HL-60 (cell line): ENCODE data around the gene ATP13A3.

Source experiments
- DNase-seq, 2 experiments: peaks; one replicate each; pipeline ENCODE4 v3.0.0-alpha.2; 2010 to 2020; ENCODE audit warnings: low read depth in 1 of 2, low spot score in 1 of 2
- H3K27ac ChIP-seq: fragments of 250-450 bp; sonication (Bioruptor Pico); replicated peaks from 2 replicates; pipeline ENCODE4 v1.5.1; 2020; ENCODE audit warnings: mild to moderate bottlenecking, moderate library complexity
- H3K27me3 ChIP-seq: fragments of 250-450 bp; sonication (Bioruptor Pico); 2 replicates; pipeline ENCODE4 v1.5.1; 2021; ENCODE audit warnings: mild to moderate bottlenecking, moderate library complexity; ENCODE audit not compliant: insufficient read depth, poor library complexity, severe bottlenecking
- H3K4me3 ChIP-seq: replicated peaks from 2 replicates; pipeline ENCODE4 v1.5.1; 2011; ENCODE audit warnings: mild to moderate bottlenecking, control low read depth, low read length; ENCODE audit not compliant: insufficient read depth
- GABPA ChIP-seq: IDR thresholded peaks from 2 replicates; pipeline ENCODE4 v1.6.1; 2012; ENCODE audit warnings: low read depth
- POLR2AphosphoS5 ChIP-seq: IDR thresholded peaks from 2 replicates; pipeline ENCODE4 v1.6.1; 2012; ENCODE audit warnings: low read depth
- REST ChIP-seq: IDR thresholded peaks from 2 replicates; pipeline ENCODE4 v1.6.1; 2012; ENCODE audit warnings: low read depth; ENCODE audit not compliant: insufficient replicate concordance
- SPI1 ChIP-seq: IDR thresholded peaks from 2 replicates; pipeline ENCODE4 v1.6.1; 2012; ENCODE audit warnings: low read depth, mild to moderate bottlenecking, borderline replicate concordance
- TF ChIP-seq, protein P1 (sequence below): IDR thresholded peaks from one replicate; pipeline ENCODE4 v1.5.1; 2011; ENCODE audit warnings: low read length, control low read depth, inconsistent platforms; ENCODE audit not compliant: insufficient read depth

Gene ATP13A3

GRCh38 chr3:194384569-194385001 is 102.2 kb downstream of the ATP13A3 start:
- no peak overlapping the region for H3K4me3 ChIP-seq
- TF ChIP-seq REST (no peak), SPI1 (no peak), GABPA (no peak), POLR2AphosphoS5 (no peak)
- TF ChIP-seq, protein P1, sequence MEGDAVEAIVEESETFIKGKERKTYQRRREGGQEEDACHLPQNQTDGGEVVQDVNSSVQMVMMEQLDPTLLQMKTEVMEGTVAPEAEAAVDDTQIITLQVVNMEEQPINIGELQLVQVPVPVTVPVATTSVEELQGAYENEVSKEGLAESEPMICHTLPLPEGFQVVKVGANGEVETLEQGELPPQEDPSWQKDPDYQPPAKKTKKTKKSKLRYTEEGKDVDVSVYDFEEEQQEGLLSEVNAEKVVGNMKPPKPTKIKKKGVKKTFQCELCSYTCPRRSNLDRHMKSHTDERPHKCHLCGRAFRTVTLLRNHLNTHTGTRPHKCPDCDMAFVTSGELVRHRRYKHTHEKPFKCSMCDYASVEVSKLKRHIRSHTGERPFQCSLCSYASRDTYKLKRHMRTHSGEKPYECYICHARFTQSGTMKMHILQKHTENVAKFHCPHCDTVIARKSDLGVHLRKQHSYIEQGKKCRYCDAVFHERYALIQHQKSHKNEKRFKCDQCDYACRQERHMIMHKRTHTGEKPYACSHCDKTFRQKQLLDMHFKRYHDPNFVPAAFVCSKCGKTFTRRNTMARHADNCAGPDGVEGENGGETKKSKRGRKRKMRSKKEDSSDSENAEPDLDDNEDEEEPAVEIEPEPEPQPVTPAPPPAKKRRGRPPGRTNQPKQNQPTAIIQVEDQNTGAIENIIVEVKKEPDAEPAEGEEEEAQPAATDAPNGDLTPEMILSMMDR: no peak
- peaks cover 6% of the 10 kb centered on the region for H3K27me3 ChIP-seq
- no peak overlapping the region for H3K27ac ChIP-seq
- DNase-seq: no peak

- peaks cover 10% of the 10 kb centered on the region for H3K27me3 ChIP-seq
- no peak overlapping the region for H3K4me3 ChIP-seq
- TF ChIP-seq REST (no peak), GABPA (no peak), SPI1 (no peak), POLR2AphosphoS5 (no peak)
- TF ChIP-seq, protein P1: no peak
- DNase-seq: no peak
- H3K27ac ChIP-seq: no peak overlapping the region
These were observed 102.6 kb downstream of the ATP13A3 start for GRCh38 chr3:194384156-194384555.

GRCh38 chr3:194383276-194383940 is 103.4 kb downstream of the ATP13A3 start:
- DNase-seq: no peak
- Histone ChIP-seq H3K4me3 (no peak overlapping the region), H3K27ac (no peak overlapping the region), H3K27me3 (peaks cover 10% of the 10 kb centered on the region)
- no peak for TF ChIP-seq GABPA
- TF ChIP-seq POLR2AphosphoS5: no peak
- no peak for TF ChIP-seq REST
- TF ChIP-seq, protein P1: no peak
- TF ChIP-seq SPI1: no peak
